Nephron (organoid): ENCODE data around the gene FXR2.

ENCODE experiments used
- H3K27ac Mint-ChIP-seq, 3 experiments: 2 replicates each; pipeline ENCODE4 v1.8.0; 2020; ENCODE audit warnings: mixed read lengths in 3 of 3, mild to moderate bottlenecking in 2 of 3, moderate library complexity in 1 of 3
- H3K27me3 Mint-ChIP-seq: 2 replicates; pipeline ENCODE4 v1.8.0; 2021; ENCODE audit warnings: low read depth, mild to moderate bottlenecking, moderate library complexity, mixed read lengths
- H3K36me3 Mint-ChIP-seq: 2 replicates; pipeline ENCODE4 v1.8.0; 2020; ENCODE audit warnings: low read depth, mixed read lengths
- H3K4me1 Mint-ChIP-seq: 2 replicates; pipeline ENCODE4 v1.8.0; 2020; ENCODE audit warnings: mixed read lengths
- H3K4me3 Mint-ChIP-seq, 3 experiments: 2 replicates each; pipeline ENCODE4 v1.8.0; 2020; ENCODE audit warnings: mild to moderate bottlenecking in 3 of 3, mixed read lengths in 3 of 3, moderate library complexity in 2 of 3
- H3K9me3 Mint-ChIP-seq: 2 replicates; pipeline ENCODE4 v1.8.0; 2020; ENCODE audit warnings: mixed read lengths
- TF ChIP-seq, protein P1 (sequence below), 3 experiments: fragments of 200-600 bp; sonication (generic); IDR thresholded peaks; one replicate each; pipeline ENCODE4 v1.5.0; 2021; ENCODE audit warnings: antibody characterized with exemption in 3 of 3; ENCODE audit not compliant: unreplicated experiment in 3 of 3

Gene FXR2

GRCh38 chr17:7593296-7593695 is 21.4 kb downstream of the FXR2 start:
- no peaks in the 10 kb centered on the region for H3K27me3 Mint-ChIP-seq

GRCh38 chr17:7592422-7593021 is 22.2 kb downstream of the FXR2 start:
- TF ChIP-seq, protein P1, sequence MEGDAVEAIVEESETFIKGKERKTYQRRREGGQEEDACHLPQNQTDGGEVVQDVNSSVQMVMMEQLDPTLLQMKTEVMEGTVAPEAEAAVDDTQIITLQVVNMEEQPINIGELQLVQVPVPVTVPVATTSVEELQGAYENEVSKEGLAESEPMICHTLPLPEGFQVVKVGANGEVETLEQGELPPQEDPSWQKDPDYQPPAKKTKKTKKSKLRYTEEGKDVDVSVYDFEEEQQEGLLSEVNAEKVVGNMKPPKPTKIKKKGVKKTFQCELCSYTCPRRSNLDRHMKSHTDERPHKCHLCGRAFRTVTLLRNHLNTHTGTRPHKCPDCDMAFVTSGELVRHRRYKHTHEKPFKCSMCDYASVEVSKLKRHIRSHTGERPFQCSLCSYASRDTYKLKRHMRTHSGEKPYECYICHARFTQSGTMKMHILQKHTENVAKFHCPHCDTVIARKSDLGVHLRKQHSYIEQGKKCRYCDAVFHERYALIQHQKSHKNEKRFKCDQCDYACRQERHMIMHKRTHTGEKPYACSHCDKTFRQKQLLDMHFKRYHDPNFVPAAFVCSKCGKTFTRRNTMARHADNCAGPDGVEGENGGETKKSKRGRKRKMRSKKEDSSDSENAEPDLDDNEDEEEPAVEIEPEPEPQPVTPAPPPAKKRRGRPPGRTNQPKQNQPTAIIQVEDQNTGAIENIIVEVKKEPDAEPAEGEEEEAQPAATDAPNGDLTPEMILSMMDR (IDR thresholded peaks at IDR 0.05; ENCODE audit: unreplicated experiment in 3 of 3) = no peak
- Mint-ChIP-seq H3K4me3 (no peak overlapping the region), H3K27me3 (no peaks in the 10 kb centered on the region), H3K36me3 (peaks cover 67% of the 10 kb centered on the region), H3K27ac (no peak overlapping the region), H3K9me3 (no peaks in the 10 kb centered on the region), H3K4me1 (peaks cover 13% of the 10 kb centered on the region)

More at GRCh38 chr17:7593296-7593695, 21.4 kb downstream of the FXR2 start:
- no peak overlapping the region for H3K27ac Mint-ChIP-seq
- no peaks in the 10 kb centered on the region for H3K9me3 Mint-ChIP-seq
- peaks cover 9% of the 10 kb centered on the region for H3K4me1 Mint-ChIP-seq
- no peak overlapping the region for H3K4me3 Mint-ChIP-seq
- peaks cover 66% of the 10 kb centered on the region for H3K36me3 Mint-ChIP-seq
- TF ChIP-seq, protein P1 (IDR thresholded peaks at IDR 0.05; ENCODE audit: unreplicated experiment in 3 of 3) = no peak

DNA sequence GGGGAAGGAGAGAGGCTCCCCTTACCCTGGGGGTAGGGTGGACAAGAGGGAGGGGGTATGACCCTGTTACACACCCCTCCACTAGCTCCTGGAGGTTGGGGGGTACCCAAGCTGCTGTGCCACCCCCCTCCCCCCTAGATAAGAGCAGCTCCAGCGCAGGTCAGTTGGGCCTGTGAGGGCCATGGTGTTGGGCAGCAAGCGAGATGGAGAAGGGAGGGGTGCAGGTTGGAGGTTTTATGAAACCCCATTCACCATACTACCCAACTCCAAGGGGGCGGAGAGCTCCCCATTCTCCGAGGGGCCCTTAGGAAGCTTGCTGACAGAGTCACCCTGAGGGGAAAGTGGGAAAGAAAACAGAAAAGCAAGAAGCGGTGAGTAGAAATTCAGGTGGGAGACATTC is 23.1 kb downstream of the FXR2 start:
- H3K4me1 Mint-ChIP-seq = peaks cover 19% of the 10 kb centered on the region
- H3K27ac Mint-ChIP-seq = no peak overlapping the region
- no peaks in the 10 kb centered on the region for H3K9me3 Mint-ChIP-seq
- no peak overlapping the region for H3K4me3 Mint-ChIP-seq
- TF ChIP-seq, protein P1 (IDR thresholded peaks at IDR 0.05; ENCODE audit: unreplicated experiment in 3 of 3) = no peak
- peaks cover 67% of the 10 kb centered on the region for H3K36me3 Mint-ChIP-seq
- no peaks in the 10 kb centered on the region for H3K27me3 Mint-ChIP-seq

GRCh38 chr17:7590743-7591142 is 24.0 kb downstream of the FXR2 start:
- peaks cover 19% of the 10 kb centered on the region for H3K4me1 Mint-ChIP-seq
- peak overlapping the region in 2 of 3 experiments; percentile 31 to 34 for H3K4me3 Mint-ChIP-seq
- TF ChIP-seq, protein P1 (IDR thresholded peaks at IDR 0.05; ENCODE audit: unreplicated experiment in 3 of 3) = no peak
- H3K27ac Mint-ChIP-seq = peak overlapping the region; percentile 36 to 65 (median 54)
- H3K36me3 Mint-ChIP-seq = peaks cover 64% of the 10 kb centered on the region
- H3K9me3 Mint-ChIP-seq = no peaks in the 10 kb centered on the region
- H3K27me3 Mint-ChIP-seq = no peaks in the 10 kb centered on the region

- H3K9me3 Mint-ChIP-seq = no peaks in the 10 kb centered on the region
- H3K4me1 Mint-ChIP-seq = peaks cover 20% of the 10 kb centered on the region
- H3K4me3 Mint-ChIP-seq = peak within 1 kb of the TSS; percentile 34 to 66 (median 60)
- TF ChIP-seq, protein P1 (IDR thresholded peaks at IDR 0.05; ENCODE audit: unreplicated experiment in 3 of 3) = no peak
- no peaks in the 10 kb centered on the region for H3K27me3 Mint-ChIP-seq
- peak within 1 kb of the TSS; percentile 36 to 65 (median 54) for H3K27ac Mint-ChIP-seq
- peaks cover 59% of the 10 kb centered on the region for H3K36me3 Mint-ChIP-seq
These were observed 24.6 kb downstream of the FXR2 start, which contains the start of gene SOX15 for GRCh38 chr17:7589891-7590691. TSS of gene SOX15 (minus strand) at chr17:7590094. CDS start at chr17:7589676, 418 bp downstream.
